ENCODE results near the gene COL23A1. TPM values are rescaled to one million over a fixed set of nuclear protein-coding genes. Genes with fewer than 3 reads are reported as not detected.

COL23A1 gene
- total and polyA plus RNA-seq, 2 donors (not counting 1 experiment from before 2014, with no cell fraction given), result not detected

DNA sequence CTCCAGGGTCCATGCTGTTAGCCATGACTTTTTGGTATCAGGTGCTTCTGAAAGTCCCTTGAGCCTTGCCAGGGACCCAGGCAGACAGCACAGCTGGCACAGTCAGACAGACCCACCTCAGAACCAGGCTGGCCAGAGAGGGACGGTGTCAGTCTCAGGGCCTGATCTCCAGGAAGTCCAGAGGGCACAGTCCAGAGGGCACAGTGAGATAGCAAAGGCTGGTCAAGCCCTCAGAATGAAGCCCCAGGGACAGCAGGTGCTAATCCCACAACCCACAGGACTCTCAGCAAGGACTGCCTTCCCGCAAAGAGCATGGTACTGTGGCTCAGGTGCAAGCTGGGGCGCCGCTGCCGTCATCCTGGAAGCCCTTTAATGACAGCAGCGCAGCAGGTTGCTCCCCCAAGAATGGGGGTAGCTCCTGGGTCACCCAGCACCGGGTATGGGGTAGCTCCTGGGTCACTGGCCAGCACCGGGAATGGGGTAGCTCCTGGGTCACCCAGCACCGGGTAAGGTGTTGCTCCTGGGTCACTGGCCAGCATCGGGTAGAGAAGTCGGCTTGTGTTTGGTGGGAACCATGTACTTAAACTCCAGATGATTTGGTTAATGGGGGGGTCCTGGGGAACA, 252.0 kb downstream of the COL23A1 start:
- DNase-seq (ENCODE audit: low read depth in 2 of 2), result no peak
- H3K4me3 ChIP-seq (replicated peaks in 1 of 4; ENCODE audit: control extremely low read depth in 1 of 4, insufficient read depth in 1 of 4, low read depth in 3 of 4, low read length in 4 of 4), result no peak overlapping the region
- H3K4me1 ChIP-seq (ENCODE audit: control insufficient read depth, extremely low read depth, insufficient read depth, low read length), result no peaks in the 10 kb centered on the region
- H4K20me1 ChIP-seq (ENCODE audit: control insufficient read depth, extremely low read depth, insufficient read depth, low read length), result no peaks in the 10 kb centered on the region
- no peak overlapping the region for H3K27ac ChIP-seq (ENCODE audit: insufficient read depth, low read length)
- H3K9me3 ChIP-seq (ENCODE audit: control insufficient read depth, insufficient read depth, low read depth, low read length), result no peaks in the 10 kb centered on the region
- no peak overlapping the region for H2AFZ ChIP-seq (ENCODE audit: low read length)
- no peaks in the 10 kb centered on the region for H3K27me3 ChIP-seq (ENCODE audit: control insufficient read depth, insufficient read depth, low read length)
- no peaks in the 10 kb centered on the region for H3K36me3 ChIP-seq (ENCODE audit: control insufficient read depth, insufficient read depth, low read length)
- H3K79me2 ChIP-seq (ENCODE audit: control insufficient read depth, insufficient read depth, low read length), result no peaks in the 10 kb centered on the region
- no peak for TF ChIP-seq CTCF (conservative IDR thresholded peaks at IDR 0.05 in 1 of 2, IDR thresholded peaks at IDR 0.05 in 1 of 2; ENCODE audit: low read depth in 1 of 2, low read length in 2 of 2)
- no peak for TF ChIP-seq EZH2 (IDR thresholded peaks at IDR 0.05; ENCODE audit: low read length, missing control alignments)
- H3K9ac ChIP-seq (ENCODE audit: insufficient read depth, low read length), result no peak overlapping the region
- no peak overlapping the region for H3K4me2 ChIP-seq (ENCODE audit: extremely low read depth, insufficient read depth, low read length)

DNA sequence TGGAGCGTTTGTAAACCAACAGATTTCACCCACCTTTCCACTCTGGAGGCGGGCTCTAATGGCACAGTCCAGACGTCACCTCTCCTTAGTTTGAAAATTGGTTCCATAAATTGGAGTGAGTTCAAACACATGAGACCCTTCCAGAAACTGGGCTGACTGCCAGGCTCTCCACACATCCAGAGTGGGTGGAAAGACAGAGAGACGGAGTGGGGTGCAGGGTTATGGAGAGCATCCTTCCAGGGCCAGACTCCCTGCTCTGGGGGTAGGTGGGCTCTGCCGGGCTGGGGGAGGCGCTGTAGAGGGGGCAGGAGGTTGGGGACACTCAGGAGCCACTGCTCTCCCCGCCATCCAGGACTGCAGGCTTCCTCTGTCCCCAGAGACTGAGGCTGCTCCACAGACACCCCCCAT, 252.9 kb downstream of the COL23A1 start:
- H3K79me2 ChIP-seq (ENCODE audit: control insufficient read depth, insufficient read depth, low read length), result no peaks in the 10 kb centered on the region
- H3K27ac ChIP-seq (ENCODE audit: insufficient read depth, low read length), result no peak overlapping the region
- no peaks in the 10 kb centered on the region for H3K9me3 ChIP-seq (ENCODE audit: control insufficient read depth, insufficient read depth, low read depth, low read length)

GRCh38 chr5:178336889-178337288, 253.3 kb downstream of the COL23A1 start:
- H3K36me3 ChIP-seq (ENCODE audit: control insufficient read depth, insufficient read depth, low read length), result no peaks in the 10 kb centered on the region
- no peaks in the 10 kb centered on the region for H4K20me1 ChIP-seq (ENCODE audit: control insufficient read depth, extremely low read depth, insufficient read depth, low read length)
- no peaks in the 10 kb centered on the region for H3K27me3 ChIP-seq (ENCODE audit: control insufficient read depth, insufficient read depth, low read length)
- no peak for DNase-seq (ENCODE audit: low read depth in 2 of 2)
- no peak overlapping the region for H2AFZ ChIP-seq (ENCODE audit: low read length)
- H3K4me3 ChIP-seq (replicated peaks in 1 of 4; ENCODE audit: control extremely low read depth in 1 of 4, insufficient read depth in 1 of 4, low read depth in 3 of 4, low read length in 4 of 4), result no peak overlapping the region
- no peaks in the 10 kb centered on the region for H3K79me2 ChIP-seq (ENCODE audit: control insufficient read depth, insufficient read depth, low read length)
- no peak overlapping the region for H3K27ac ChIP-seq (ENCODE audit: insufficient read depth, low read length)
- no peaks in the 10 kb centered on the region for H3K4me1 ChIP-seq (ENCODE audit: control insufficient read depth, extremely low read depth, insufficient read depth, low read length)
- H3K9ac ChIP-seq (ENCODE audit: insufficient read depth, low read length), result no peak overlapping the region
- H3K9me3 ChIP-seq (ENCODE audit: control insufficient read depth, insufficient read depth, low read depth, low read length), result no peaks in the 10 kb centered on the region
- no peak overlapping the region for H3K4me2 ChIP-seq (ENCODE audit: extremely low read depth, insufficient read depth, low read length)
- TF ChIP-seq EZH2 (IDR thresholded peaks at IDR 0.05; ENCODE audit: low read length, missing control alignments) (no peak), CTCF (conservative IDR thresholded peaks at IDR 0.05 in 1 of 2, IDR thresholded peaks at IDR 0.05 in 1 of 2; ENCODE audit: low read depth in 1 of 2, low read length in 2 of 2) (no peak)

More for the DNA sequence above, 252.9 kb downstream of the COL23A1 start:
- DNase-seq (ENCODE audit: low read depth in 2 of 2), result no peak
- no peak overlapping the region for H3K4me2 ChIP-seq (ENCODE audit: extremely low read depth, insufficient read depth, low read length)
- TF ChIP-seq EZH2 (IDR thresholded peaks at IDR 0.05; ENCODE audit: low read length, missing control alignments), result no peak
- TF ChIP-seq CTCF (conservative IDR thresholded peaks at IDR 0.05 in 1 of 2, IDR thresholded peaks at IDR 0.05 in 1 of 2; ENCODE audit: low read depth in 1 of 2, low read length in 2 of 2), result no peak
- no peak overlapping the region for H2AFZ ChIP-seq (ENCODE audit: low read length)
- H3K4me3 ChIP-seq (replicated peaks in 1 of 4; ENCODE audit: control extremely low read depth in 1 of 4, insufficient read depth in 1 of 4, low read depth in 3 of 4, low read length in 4 of 4), result no peak overlapping the region
- H3K36me3 ChIP-seq (ENCODE audit: control insufficient read depth, insufficient read depth, low read length), result no peaks in the 10 kb centered on the region
- H3K4me1 ChIP-seq (ENCODE audit: control insufficient read depth, extremely low read depth, insufficient read depth, low read length), result no peaks in the 10 kb centered on the region
- H4K20me1 ChIP-seq (ENCODE audit: control insufficient read depth, extremely low read depth, insufficient read depth, low read length), result no peaks in the 10 kb centered on the region
- H3K27me3 ChIP-seq (ENCODE audit: control insufficient read depth, insufficient read depth, low read length), result no peaks in the 10 kb centered on the region
- H3K9ac ChIP-seq (ENCODE audit: insufficient read depth, low read length), result no peak overlapping the region

Measured in fibroblast of lung (primary cell).